Omental fat pad (tissue), 4 donors: ENCODE measurements around the gene VPS26B. TPM values are rescaled to one million over a fixed set of nuclear protein-coding genes. Genes with fewer than 3 reads are reported as not detected.

ENCODE experiments used
- ATAC-seq: fragments of 150-250 bp; one replicate; pipeline ENCODE4 v1.9.1; 2016; ENCODE audit warnings: mild to moderate bottlenecking, moderate library complexity; ENCODE audit not compliant: low FRiP score
- DNase-seq: peaks from one replicate; pipeline ENCODE4 v3.0.0-alpha.2; 2019; ENCODE audit warnings: low spot score
- CTCF ChIP-seq, 3 donors: fragments of 450-650 bp; IDR thresholded peaks; one replicate each; pipeline ENCODE4 v1.5.1; 2016 to 2017; ENCODE audit warnings: antibody characterized with exemption in 3 of 3, mild to moderate bottlenecking in 3 of 3, moderate library complexity in 2 of 3
- total RNA-seq, 4 donors: library from RNA; depleted of rRNA; stranded (reverse); fragments of >200 nt; gene quantifications; one replicate each; pipeline ENCODE4 v1.1.0, GENCODE V29; 2016

VPS26B gene
- total RNA-seq, 4 donors from 2014 or later = 25.4 to 52.8 (median 37.0) TPM

DNA sequence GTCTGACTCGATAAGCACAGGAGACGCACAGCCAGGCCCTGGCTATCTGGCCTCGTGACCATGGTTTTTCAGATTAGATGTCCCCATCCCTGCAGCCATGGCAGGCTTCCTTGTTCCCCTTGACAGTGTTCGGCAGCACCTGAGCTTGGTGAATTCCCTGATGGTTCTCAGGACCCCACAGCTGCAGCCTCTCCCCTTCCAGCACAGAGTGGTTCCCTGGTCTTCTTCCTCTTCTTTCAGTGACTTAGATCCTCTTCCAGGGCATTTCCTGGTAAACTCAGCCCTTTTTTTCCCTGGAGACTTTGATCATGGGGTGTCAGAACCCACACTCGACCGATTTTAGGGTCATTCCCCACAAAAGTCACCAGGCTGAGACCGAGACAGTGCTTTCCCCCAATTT lies 66.2 kb downstream of the VPS26B start:
- ATAC-seq (no peak), DNase-seq (no peak)
- TF ChIP-seq CTCF (IDR thresholded peaks at IDR 0.05) = no peak

DNA sequence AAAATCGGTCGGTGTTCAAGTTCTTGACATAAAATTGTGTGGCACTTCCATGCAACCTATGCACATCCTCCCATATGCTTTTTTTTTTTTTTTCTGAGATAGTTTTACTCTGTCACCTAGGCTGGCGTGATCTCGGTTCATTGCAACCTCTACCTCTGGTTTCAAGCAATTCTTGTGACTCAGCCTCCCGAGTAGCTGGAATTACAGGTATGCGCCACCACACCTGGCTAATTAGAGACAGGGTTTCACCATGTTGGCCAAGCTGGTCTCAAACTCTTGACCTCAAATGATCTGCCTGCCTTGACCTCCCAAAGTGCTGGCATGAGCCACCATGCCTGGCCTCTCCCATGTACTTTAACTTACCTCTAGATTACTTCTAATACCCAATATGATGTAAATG lies 66.7 kb downstream of the VPS26B start:
- ATAC-seq (no peak), DNase-seq (no peak)
- no peak for TF ChIP-seq CTCF (IDR thresholded peaks at IDR 0.05)

DNA sequence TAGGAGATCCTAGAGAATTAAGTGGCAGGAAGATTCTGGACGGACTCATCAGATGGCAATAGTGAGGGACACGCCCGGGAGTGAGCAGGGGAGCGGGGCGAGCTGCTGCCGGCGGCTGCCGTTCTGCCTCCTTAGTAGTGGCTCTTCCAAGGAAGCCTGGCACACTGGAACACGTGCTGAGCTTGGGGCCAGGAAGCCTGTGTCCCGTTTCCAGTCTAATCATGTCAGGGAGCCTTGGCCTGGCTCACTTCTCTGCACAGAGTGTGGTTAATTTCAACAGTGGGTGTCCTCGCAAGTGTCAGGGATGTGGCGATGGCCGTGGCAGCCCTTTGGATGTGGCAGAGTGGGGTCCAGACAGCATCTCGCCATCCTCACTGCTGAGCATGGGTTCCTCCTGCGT lies 68.2 kb downstream of the VPS26B start:
- DNase-seq = no peak
- ATAC-seq = no peak
- TF ChIP-seq CTCF (IDR thresholded peaks at IDR 0.05) = no peak

DNA sequence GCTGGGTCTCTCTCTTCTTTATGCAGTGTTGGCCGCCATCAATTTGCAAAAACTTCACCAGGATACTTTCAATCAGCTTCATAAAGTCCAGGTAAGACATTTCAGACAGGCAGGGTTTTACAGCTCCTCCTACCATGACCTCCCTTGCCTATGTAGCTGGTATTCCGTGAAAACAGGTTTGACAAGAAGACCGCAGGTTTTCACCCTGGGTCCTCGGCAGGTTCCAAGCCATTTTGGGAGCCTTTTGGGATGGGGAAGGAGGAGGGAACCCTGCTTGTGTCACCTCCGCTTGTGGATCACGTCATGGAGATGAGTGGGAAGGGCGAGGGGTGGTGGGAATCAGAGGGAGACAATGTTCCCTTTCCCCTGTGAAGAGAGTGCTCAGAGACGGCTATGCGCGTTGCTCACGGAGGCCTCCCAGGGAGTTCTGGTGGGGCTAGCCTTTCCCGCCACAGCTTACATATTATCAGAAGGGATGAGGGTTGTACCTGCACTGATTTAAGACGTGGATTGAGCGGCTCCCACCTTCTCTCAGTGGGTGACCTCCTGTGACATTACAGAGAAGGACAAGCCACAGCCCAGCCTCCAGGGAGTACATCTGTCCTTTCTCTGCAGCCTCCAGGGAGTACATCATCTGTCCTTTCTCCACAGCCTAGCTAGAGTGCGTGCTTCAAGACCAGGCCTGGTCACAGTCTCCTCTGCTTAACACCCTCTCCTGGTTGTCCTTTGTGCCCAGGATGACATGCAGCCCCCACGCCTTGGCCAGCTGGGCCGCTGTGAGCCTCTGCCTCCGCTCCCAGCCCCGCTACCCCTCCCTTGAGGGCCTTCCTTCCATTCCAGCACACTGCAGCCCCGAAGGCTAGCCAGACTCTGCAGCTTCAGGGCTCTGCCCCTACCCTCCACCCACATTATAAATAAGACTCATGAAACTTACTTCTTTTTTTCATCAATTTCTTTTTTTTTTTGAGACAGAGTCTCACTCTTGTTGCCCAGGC lies 68.9 kb downstream of the VPS26B start:
- TF ChIP-seq CTCF (IDR thresholded peaks at IDR 0.05) = no peak
- no peak for DNase-seq
- ATAC-seq = no peak

DNA sequence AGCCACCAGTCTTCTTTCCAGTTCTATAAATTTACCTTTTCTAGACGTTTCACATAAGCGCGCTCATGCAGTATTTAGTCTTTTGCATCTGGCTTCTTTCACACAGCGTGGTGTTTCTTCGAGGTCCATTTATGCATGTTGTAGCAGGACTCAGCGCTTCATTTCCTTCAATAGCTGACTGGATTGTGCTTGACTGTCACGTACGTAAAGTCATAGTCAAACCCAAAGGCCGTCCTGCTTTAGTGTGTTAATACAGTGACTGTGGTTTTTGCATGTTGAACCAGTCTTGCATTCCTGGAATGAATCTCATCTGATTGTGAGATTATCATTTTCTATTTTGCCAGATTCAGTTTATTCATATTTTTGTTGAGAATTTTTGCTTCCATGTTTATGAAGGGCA lies 70.2 kb downstream of the VPS26B start:
- DNase-seq (no peak), ATAC-seq (no peak)

More for the DNA sequence above, 70.2 kb downstream of the VPS26B start:
- TF ChIP-seq CTCF (IDR thresholded peaks at IDR 0.05) = no peak

Other genes starting within 250 kb of the VPS26B start
- 10 to 100 TPM; 17.2 to 33.1 (median 20.0) TPM for gene JAM3, start 155.6 kb upstream of the VPS26B start, total RNA-seq
- gene NCAPD3, start 704 bp upstream of the VPS26B start, total RNA-seq = 10 to 100 TPM; 10.4 to 14.3 (median 11.2) TPM
- gene THYN1, start 28.7 kb downstream of the VPS26B start, total RNA-seq = 10 to 100 TPM; 26.9 to 76.5 (median 59.6) TPM
- 10 to 100 TPM; 21.4 to 33.4 (median 28.2) TPM for gene ACAD8, start 28.9 kb downstream of the VPS26B start, total RNA-seq
- not detected for gene GLB1L3, start 51.7 kb downstream of the VPS26B start, total RNA-seq
- gene GLB1L2, start 107.3 kb downstream of the VPS26B start, total RNA-seq = 1 to 10 TPM; 1.8 to 5.5 (median 2.4) TPM
- gene B3GAT1, start 187.6 kb downstream of the VPS26B start, total RNA-seq = under 1 TPM; 0.19 to 0.72 (median 0.55) TPM